Osteocyte (in vitro differentiated cells): ENCODE measurements around the gene CACNA2D3. TPM values are rescaled to one million over a fixed set of nuclear protein-coding genes. Genes with fewer than 3 reads are reported as not detected.

Source experiments
- DNase-seq: peaks from one replicate; pipeline ENCODE4 v3.0.0; 2021; ENCODE audit warnings: mixed read lengths; ENCODE audit not compliant: unreplicated experiment; ENCODE audit errors: extremely low spot score
- H3K27ac Mint-ChIP-seq: one replicate; pipeline ENCODE4 v1.8.0; 2021; ENCODE audit warnings: mild to moderate bottlenecking, mixed read lengths; ENCODE audit not compliant: unreplicated experiment
- H3K27me3 Mint-ChIP-seq: one replicate; pipeline ENCODE4 v1.8.0; 2021; ENCODE audit warnings: mixed read lengths; ENCODE audit not compliant: unreplicated experiment
- H3K36me3 Mint-ChIP-seq: one replicate; pipeline ENCODE4 v1.8.0; 2021; ENCODE audit warnings: mixed read lengths; ENCODE audit not compliant: unreplicated experiment
- H3K4me1 Mint-ChIP-seq: one replicate; pipeline ENCODE4 v1.8.0; 2021; ENCODE audit warnings: mixed read lengths; ENCODE audit not compliant: unreplicated experiment
- H3K4me3 Mint-ChIP-seq: one replicate; pipeline ENCODE4 v1.8.0; 2021; ENCODE audit warnings: mild to moderate bottlenecking, moderate library complexity, mixed read lengths; ENCODE audit not compliant: unreplicated experiment
- H3K9me3 Mint-ChIP-seq: one replicate; pipeline ENCODE4 v1.8.0; 2021; ENCODE audit warnings: mixed read lengths; ENCODE audit not compliant: unreplicated experiment
- CTCF ChIP-seq: fragments of 200-600 bp; sonication (generic); IDR thresholded peaks from 2 replicates; pipeline ENCODE4 v1.5.0; 2021; ENCODE audit warnings: antibody characterized with exemption, mild to moderate bottlenecking, moderate library complexity
- total RNA-seq: library from RNA; stranded (reverse); gene quantifications from 2 replicates; pipeline ENCODE4 v1.2.1, GENCODE V29; 2021

CACNA2D3 gene
- total RNA-seq, 1 donor from 2014 or later = 0.46 TPM

GRCh38 chr3:54917862-54918261 lies 795.5 kb downstream of the CACNA2D3 start:
- Mint-ChIP-seq H3K27me3 (no peaks in the 10 kb centered on the region), H3K4me3 (no peak overlapping the region), H3K9me3 (no peaks in the 10 kb centered on the region), H3K4me1 (peaks cover 35% of the 10 kb centered on the region), H3K36me3 (no peaks in the 10 kb centered on the region), H3K27ac (peak overlapping the region; percentile 82)
- no peak for DNase-seq
- TF ChIP-seq CTCF = no peak

- Mint-ChIP-seq H3K36me3 (no peaks in the 10 kb centered on the region), H3K27me3 (no peaks in the 10 kb centered on the region), H3K9me3 (no peaks in the 10 kb centered on the region), H3K27ac (peak overlapping the region; percentile 82), H3K4me1 (peaks cover 35% of the 10 kb centered on the region), H3K4me3 (no peak overlapping the region)
- DNase-seq = no peak
- no peak for TF ChIP-seq CTCF
Measured at GRCh38 chr3:54918516-54918915, 796.2 kb downstream of the CACNA2D3 start.

- peaks cover 3% of the 10 kb centered on the region for H3K27me3 Mint-ChIP-seq
- H3K36me3 Mint-ChIP-seq = no peaks in the 10 kb centered on the region
- no peak for DNase-seq
- no peak within 1 kb of the TSS for H3K4me3 Mint-ChIP-seq
- H3K27ac Mint-ChIP-seq = no peak within 1 kb of the TSS
- H3K4me1 Mint-ChIP-seq = no peaks in the 10 kb centered on the region
- no peaks in the 10 kb centered on the region for H3K9me3 Mint-ChIP-seq
- TF ChIP-seq CTCF = no peak
Measured at GRCh38 chr3:54928046-54928770, 805.9 kb downstream of the CACNA2D3 start, which contains the start of gene LRTM1. Gene LRTM1 (minus strand): TSS chr3:54928059. CDS start chr3:54927911, 148 bp downstream.

- Mint-ChIP-seq H3K27me3 (no peaks in the 10 kb centered on the region), H3K36me3 (no peaks in the 10 kb centered on the region), H3K4me3 (no peak overlapping the region), H3K27ac (no peak overlapping the region), H3K9me3 (no peaks in the 10 kb centered on the region), H3K4me1 (no peaks in the 10 kb centered on the region)
- no peak for TF ChIP-seq CTCF
- DNase-seq = no peak
Measured at GRCh38 chr3:54931182-54931581, 808.8 kb downstream of the CACNA2D3 start.

- Mint-ChIP-seq H3K4me3 (no peak overlapping the region), H3K27me3 (no peaks in the 10 kb centered on the region), H3K9me3 (no peaks in the 10 kb centered on the region), H3K4me1 (no peaks in the 10 kb centered on the region), H3K27ac (no peak overlapping the region), H3K36me3 (no peaks in the 10 kb centered on the region)
- no peak for TF ChIP-seq CTCF
- DNase-seq = no peak
Measured at GRCh38 chr3:54932606-54933005, 810.3 kb downstream of the CACNA2D3 start.
